Caco-2 (cell line): Measurements from ENCODE around the gene RPP25L. TPM values are rescaled to one million over a fixed set of nuclear protein-coding genes. Genes with fewer than 3 reads are reported as not detected.

Experiments
- BruUV-seq: library from RNA; stranded (reverse); fragments of 400-500 nt; replicated peaks from 2 replicates; lab custom pipeline; 2021; lab: Mats Ljungman, UMichigan
- CTCF ChIA-PET: fragments of 300-600 bp; sonication (Branson Sonifier 250); formaldehyde crosslinking; loops from one replicate; lab custom pipeline; 2022; ENCODE audit warnings: antibody characterized with exemption; lab: Charles Lee
- POLR2A ChIA-PET: fragments of 300-600 bp; sonication (Branson Sonifier 250); formaldehyde crosslinking; loops from one replicate; lab custom pipeline; 2022; ENCODE audit warnings: antibody characterized with exemption; lab: Charles Lee
- DNase-seq, 2 experiments: peaks; one replicate each; pipeline versions ENCODE4 v3.0.0 to v3.0.0-alpha.2; 2020 to 2022
- H3K27me3 ChIP-seq: replicated peaks from 2 replicates; pipeline ENCODE4 v1.6.0; 2011; ENCODE audit warnings: low read length; ENCODE audit not compliant: control insufficient read depth, insufficient read depth
- H3K36me3 ChIP-seq: 2 replicates; pipeline ENCODE4 v1.5.1; 2011; ENCODE audit warnings: low read length; ENCODE audit not compliant: control insufficient read depth, insufficient read depth
- H3K4me1 ChIP-seq: fragments of 250-450 bp; sonication (Bioruptor Pico); 2 replicates; pipeline ENCODE4 v1.5.1; 2020; ENCODE audit warnings: mild to moderate bottlenecking
- H3K4me3 ChIP-seq: 2 replicates; pipeline ENCODE4 v1.5.1; 2011; ENCODE audit warnings: low read depth, mild to moderate bottlenecking, control low read depth, low read length
- H3K9me3 ChIP-seq: fragments of 250-450 bp; sonication (Bioruptor Pico); 2 replicates; pipeline ENCODE4 v1.5.1; 2020; ENCODE audit warnings: mild to moderate bottlenecking, moderate library complexity
- H3K27ac Mint-ChIP-seq: one replicate; pipeline ENCODE4 v1.8.0; 2022; ENCODE audit warnings: mixed read lengths; ENCODE audit not compliant: unreplicated experiment
- H3K27me3 Mint-ChIP-seq: one replicate; pipeline ENCODE4 v1.8.0; 2022; ENCODE audit warnings: mixed read lengths; ENCODE audit not compliant: insufficient read depth, unreplicated experiment
- H3K36me3 Mint-ChIP-seq: one replicate; pipeline ENCODE4 v1.8.0; 2022; ENCODE audit warnings: mild to moderate bottlenecking, mixed read lengths; ENCODE audit not compliant: insufficient read depth, unreplicated experiment
- H3K4me1 Mint-ChIP-seq: one replicate; pipeline ENCODE4 v1.8.0; 2022; ENCODE audit warnings: low read depth, mixed read lengths; ENCODE audit not compliant: unreplicated experiment
- H3K4me3 Mint-ChIP-seq: one replicate; pipeline ENCODE4 v1.8.0; 2022; ENCODE audit warnings: mild to moderate bottlenecking, moderate library complexity, mixed read lengths; ENCODE audit not compliant: unreplicated experiment
- H3K9me3 Mint-ChIP-seq: one replicate; pipeline ENCODE4 v1.8.0; 2022; ENCODE audit warnings: mixed read lengths; ENCODE audit not compliant: unreplicated experiment
- intact Hi-C: fragments of 100-400 bp; cut with micrococcal nuclease; formaldehyde crosslinking; loops from one replicate; pipeline ENCODE4 v1.10.0; 2022; ENCODE audit not compliant: unreplicated experiment
- total RNA-seq: library from RNA; stranded (reverse); gene quantifications from 2 replicates; pipeline ENCODE4 v1.2.3, GENCODE V29; 2022
- TF ChIP-seq, protein P1 (sequence below), 2 experiments: fragments of 200-600 bp in 1 of 2; IDR thresholded peaks; 1 replicate in 1 of 2; 2 replicates in 1 of 2; pipeline versions ENCODE4 v1.5.1 to v1.8.0; 2011 to 2022; ENCODE audit warnings: antibody characterized with exemption in 1 of 2, control low read depth in 1 of 2, inconsistent platforms in 1 of 2, low read depth in 1 of 2, low read length in 1 of 2, mild to moderate bottlenecking in 1 of 2, moderate library complexity in 1 of 2; ENCODE audit not compliant: insufficient read depth in 1 of 2, severe bottlenecking in 1 of 2, unreplicated experiment in 1 of 2

Gene RPP25L
- total RNA-seq, 1 experiment from 2014 or later = 27.4 TPM

- H3K27ac Mint-ChIP-seq = no peak within 1 kb of the TSS
- TF ChIP-seq, protein P1, sequence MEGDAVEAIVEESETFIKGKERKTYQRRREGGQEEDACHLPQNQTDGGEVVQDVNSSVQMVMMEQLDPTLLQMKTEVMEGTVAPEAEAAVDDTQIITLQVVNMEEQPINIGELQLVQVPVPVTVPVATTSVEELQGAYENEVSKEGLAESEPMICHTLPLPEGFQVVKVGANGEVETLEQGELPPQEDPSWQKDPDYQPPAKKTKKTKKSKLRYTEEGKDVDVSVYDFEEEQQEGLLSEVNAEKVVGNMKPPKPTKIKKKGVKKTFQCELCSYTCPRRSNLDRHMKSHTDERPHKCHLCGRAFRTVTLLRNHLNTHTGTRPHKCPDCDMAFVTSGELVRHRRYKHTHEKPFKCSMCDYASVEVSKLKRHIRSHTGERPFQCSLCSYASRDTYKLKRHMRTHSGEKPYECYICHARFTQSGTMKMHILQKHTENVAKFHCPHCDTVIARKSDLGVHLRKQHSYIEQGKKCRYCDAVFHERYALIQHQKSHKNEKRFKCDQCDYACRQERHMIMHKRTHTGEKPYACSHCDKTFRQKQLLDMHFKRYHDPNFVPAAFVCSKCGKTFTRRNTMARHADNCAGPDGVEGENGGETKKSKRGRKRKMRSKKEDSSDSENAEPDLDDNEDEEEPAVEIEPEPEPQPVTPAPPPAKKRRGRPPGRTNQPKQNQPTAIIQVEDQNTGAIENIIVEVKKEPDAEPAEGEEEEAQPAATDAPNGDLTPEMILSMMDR (IDR thresholded peaks at IDR 0.05; ENCODE audit: insufficient read depth in 1 of 2, low read depth in 1 of 2, low read length in 1 of 2, severe bottlenecking in 1 of 2, unreplicated experiment in 1 of 2) = peak; percentile 14 to 17
- peaks cover 4% of the 10 kb centered on the region for H3K36me3 Mint-ChIP-seq
- no peaks in the 10 kb centered on the region for H3K9me3 Mint-ChIP-seq
- CTCF ChIA-PET = interaction anchor here (0.6 to 1.2 kb wide), 4 partner anchors 9 to 17 kb away, joined by 3 to 6 read pairs (median 4); partner anchors contain the start of genes DCTN3, GALT and SIGMAR1
- intact Hi-C loops = no loop called here
- Histone ChIP-seq H3K36me3 (no peaks in the 10 kb centered on the region), H3K27me3 (no peaks in the 10 kb centered on the region), H3K9me3 (no peaks in the 10 kb centered on the region), H3K4me1 (peaks cover 16% of the 10 kb centered on the region), H3K4me3 (peak within 1 kb of the TSS; percentile 46)
- H3K4me1 Mint-ChIP-seq = peaks cover 18% of the 10 kb centered on the region
- peak within 1 kb of the TSS; percentile 78 for H3K4me3 Mint-ChIP-seq
- peak in 1 of 2 experiments; percentile 73 for DNase-seq
- H3K27me3 Mint-ChIP-seq = peaks cover 4% of the 10 kb centered on the region
- POLR2A ChIA-PET = no interaction called here
- no TSS peak for BruUV-seq
These were observed 17.0 kb upstream of the RPP25L start, which contains the start of gene ARID3C for GRCh38 chr9:34628656-34629490. ARID3C (minus strand) TSS chr9:34629066; CDS start chr9:34628014, 1,052 bp downstream.

DNA sequence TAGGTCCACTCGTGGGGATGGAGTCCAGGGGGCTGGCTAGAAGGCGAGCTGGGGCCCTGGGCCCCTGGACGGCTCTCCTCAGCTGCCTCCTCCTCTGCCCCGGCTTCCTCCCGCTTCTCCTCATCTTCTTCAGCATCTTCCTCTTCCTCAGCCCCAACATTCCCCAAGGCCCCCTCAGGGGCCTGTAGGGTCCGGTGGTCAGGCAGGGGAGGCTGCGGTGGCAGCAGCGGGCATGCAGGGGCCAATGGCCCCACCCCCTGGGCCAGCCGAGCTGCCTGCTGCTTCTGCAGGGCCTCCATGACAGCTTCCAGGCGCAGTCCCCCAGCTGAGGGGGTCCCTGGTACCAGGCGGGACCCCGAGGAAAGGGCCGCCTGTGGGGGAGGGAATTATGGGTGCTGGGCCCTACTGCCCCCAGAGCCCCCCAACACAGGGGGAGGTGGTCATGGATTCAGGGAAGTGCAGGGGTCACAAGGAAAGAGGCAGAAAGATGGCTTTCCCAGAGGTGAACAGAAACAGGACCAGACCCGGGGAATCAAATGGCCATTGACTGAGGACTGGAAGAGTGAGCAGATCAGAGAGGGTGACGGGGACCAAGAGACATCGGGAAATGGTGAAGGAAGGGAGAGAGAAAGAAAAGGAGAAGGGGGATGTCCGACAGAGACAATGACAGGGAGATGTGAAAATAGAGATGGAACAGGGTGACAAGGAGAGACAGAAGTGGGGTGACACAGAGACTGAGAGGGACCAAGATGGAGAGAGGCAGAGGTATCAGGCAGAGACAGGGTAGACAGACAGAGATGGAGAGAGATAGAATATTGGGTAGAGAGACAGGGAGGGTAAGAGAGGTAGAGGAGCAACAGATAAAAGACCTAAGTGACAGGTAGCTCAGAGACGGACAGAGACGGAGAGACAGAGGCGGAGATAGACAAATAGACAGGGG, 16.1 kb upstream of the RPP25L start:
- no peaks in the 10 kb centered on the region for H3K36me3 ChIP-seq
- intact Hi-C loops = no loop called here
- TF ChIP-seq, protein P1 (IDR thresholded peaks at IDR 0.05; ENCODE audit: insufficient read depth in 1 of 2, low read depth in 1 of 2, low read length in 1 of 2, severe bottlenecking in 1 of 2, unreplicated experiment in 1 of 2) = no peak
- POLR2A ChIA-PET = no interaction called here
- H3K4me1 ChIP-seq = peaks cover 16% of the 10 kb centered on the region
- no peak for DNase-seq
- CTCF ChIA-PET = interaction anchor here (0.9 kb wide), 1 partner anchor 75 kb away, joined by 3 read pairs; no protein-coding TSS in a partner anchor
- Mint-ChIP-seq H3K4me3 (peak overlapping the region; percentile 78), H3K27me3 (peaks cover 4% of the 10 kb centered on the region), H3K27ac (no peak overlapping the region), H3K9me3 (no peaks in the 10 kb centered on the region), H3K36me3 (peaks cover 4% of the 10 kb centered on the region), H3K4me1 (peaks cover 18% of the 10 kb centered on the region)
- no TSS peak for BruUV-seq
- no peaks in the 10 kb centered on the region; the same call in 1 of the 2 replicates for H3K27me3 ChIP-seq
- peak overlapping the region; percentile 46 for H3K4me3 ChIP-seq
- H3K9me3 ChIP-seq = no peaks in the 10 kb centered on the region

DNA sequence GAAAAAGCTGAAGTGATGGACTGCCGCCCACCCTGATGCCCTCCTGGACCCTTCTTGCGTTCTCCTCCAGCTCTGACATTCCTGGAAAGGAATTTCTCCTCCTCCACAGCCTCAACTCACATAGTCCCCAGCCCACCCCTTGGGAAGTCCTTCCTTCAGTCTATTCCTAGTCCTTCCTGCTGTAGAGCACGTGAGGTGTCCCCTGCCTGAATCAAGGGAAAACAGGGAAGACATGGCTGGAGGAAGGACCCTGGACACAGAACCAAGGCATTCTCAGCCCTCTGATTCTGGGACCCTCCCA, 13.2 kb upstream of the RPP25L start:
- Histone ChIP-seq H3K36me3 (no peaks in the 10 kb centered on the region), H3K27me3 (no peaks in the 10 kb centered on the region; the same call in 1 of the 2 replicates), H3K4me3 (no peak overlapping the region), H3K4me1 (peaks cover 12% of the 10 kb centered on the region), H3K9me3 (no peaks in the 10 kb centered on the region)
- Mint-ChIP-seq H3K9me3 (no peaks in the 10 kb centered on the region), H3K27ac (no peak overlapping the region), H3K4me3 (no peak overlapping the region), H3K4me1 (peaks cover 11% of the 10 kb centered on the region), H3K27me3 (peaks cover 4% of the 10 kb centered on the region), H3K36me3 (peaks cover 10% of the 10 kb centered on the region)
- ChIA-PET POLR2A (no interaction called here), CTCF (no interaction called here)
- TF ChIP-seq, protein P1 (IDR thresholded peaks at IDR 0.05; ENCODE audit: insufficient read depth in 1 of 2, low read depth in 1 of 2, low read length in 1 of 2, severe bottlenecking in 1 of 2, unreplicated experiment in 1 of 2) = no peak
- BruUV-seq = no TSS peak
- DNase-seq = no peak
- intact Hi-C loops = no loop called here
